Stimulated activated CD4-positive, alpha-beta T cell treated with anti-CD3 and anti-CD28 coated beads, Interleukin-2, amount 100 ng/mL, for 48 hours (primary cell): ENCODE measurements around the gene VTN.

Experiments used
- DNase-seq, 2 donors: peaks; one replicate each; pipeline ENCODE4 v3.0.0-alpha.2; 2020

Gene VTN

GRCh38 chr17:28317966-28318758 is 51.9 kb downstream of the VTN start:
- no peak for DNase-seq
